Muscle of back (tissue), 11 donors: ENCODE results near the gene NOXRED1. TPM values are rescaled to one million over a fixed set of nuclear protein-coding genes. Genes with fewer than 3 reads are reported as not detected.

Experiments
- DNase-seq, 3 donors: peaks; one replicate each; pipeline versions ENCODE4 v3.0.0 to v3.0.0-alpha.2; 2013
- polyA plus RNA-seq, 10 donors: library from polyadenylated mRNA; unstranded; fragments of 120-200 nt; gene quantifications; one replicate each; pipeline ENCODE4 v1.2.1, GENCODE V29; 2013; ENCODE audit not compliant: insufficient read length in 10 of 10

NOXRED1 gene
- polyA plus RNA-seq, 10 donors: 0.11 to 0.68 (median 0.29) TPM

- no peak for DNase-seq
Measured at GRCh38 chr14:77344377-77344996, 78.8 kb downstream of the NOXRED1 start.

Other genes starting within 250 kb of the NOXRED1 start
- gene TMEM63C, start 241.7 kb downstream of the NOXRED1 start, polyA plus RNA-seq: 1 to 10 TPM in 4 of 10 donors, under 1 TPM in 6; 0.35 to 2.5 (median 0.84) TPM
- gene NGB, start 152.3 kb downstream of the NOXRED1 start, polyA plus RNA-seq: not detected
- gene POMT2, start 102.6 kb downstream of the NOXRED1 start, polyA plus RNA-seq: 10 to 100 TPM; 15.3 to 34.0 (median 28.2) TPM
- gene GSTZ1, start 102.5 kb downstream of the NOXRED1 start, polyA plus RNA-seq: 10 to 100 TPM; 16.9 to 27.7 (median 21.5) TPM
- 1 to 10 TPM; 4.2 to 8.1 (median 6.2) TPM for gene TMED8, start 46.4 kb downstream of the NOXRED1 start, polyA plus RNA-seq
- under 1 TPM; 0.09 to 0.75 (median 0.51) TPM for gene SAMD15, start 46.1 kb downstream of the NOXRED1 start, polyA plus RNA-seq
- gene VIPAS39, start 34.1 kb upstream of the NOXRED1 start, polyA plus RNA-seq: 10 to 100 TPM; 18.2 to 27.9 (median 22.3) TPM
- gene AHSA1, start 34.6 kb upstream of the NOXRED1 start, polyA plus RNA-seq: 100 to 1,000 TPM; 109 to 155 (median 131) TPM
- gene ISM2, start 75.3 kb upstream of the NOXRED1 start, polyA plus RNA-seq: 1 to 10 TPM in 1 of 10 donors, under 1 TPM in 7, not detected in 2; 0.09 to 1.4 (median 0.15) TPM
- 10 to 100 TPM; 13.9 to 21.8 (median 19.5) TPM for gene SPTLC2, start 193.1 kb upstream of the NOXRED1 start, polyA plus RNA-seq